ENCODE data around the gene BLCAP.

The BLCAP gene

DNA sequence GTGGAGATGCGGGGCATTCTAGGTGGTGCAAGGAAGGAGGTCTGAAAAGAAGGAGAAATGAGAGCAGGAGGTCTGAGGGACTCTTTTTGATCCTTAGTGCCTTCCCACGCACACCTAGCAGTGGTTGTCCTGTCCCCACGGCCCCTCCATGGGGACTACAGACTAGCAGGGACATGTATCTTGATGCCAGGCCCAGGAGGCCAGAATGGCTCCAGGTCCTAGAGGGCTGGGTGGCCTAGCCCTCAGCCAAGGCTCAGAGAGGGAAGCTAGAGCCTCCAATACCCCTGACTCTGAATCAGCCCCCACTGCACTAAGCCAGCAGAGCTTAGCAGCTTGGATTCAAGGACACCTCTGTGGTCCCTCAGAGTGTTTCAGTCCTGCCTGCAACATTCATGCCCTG is 16.7 kb upstream of the BLCAP start:
- no peak overlapping the region for H3K4me3 ChIP-seq (ENCODE audit: low read depth, low read length)
- ChIA-PET CTCF (interaction anchor here (0.6 to 0.8 kb wide), 3 partner anchors 159 to 677 kb away, joined by 3 to 4 read pairs (median 4); no protein-coding TSS in a partner anchor), POLR2A (no interaction called here)
- H3K9me3 ChIP-seq (ENCODE audit: control insufficient read depth, insufficient read depth, low read depth, low read length), result no peaks in the 10 kb centered on the region
- no peaks in the 10 kb centered on the region for H3K4me1 ChIP-seq (ENCODE audit: control insufficient read depth, insufficient read depth, low read length)
- no peak overlapping the region for H3K27ac ChIP-seq (ENCODE audit: extremely low read depth, low read depth, low read length)
- H3K36me3 ChIP-seq (ENCODE audit: control insufficient read depth in 2 of 2, insufficient read depth in 1 of 2, low read length in 2 of 2), result no peaks in the 10 kb centered on the region
- no peak for TF ChIP-seq TRIM28 (IDR thresholded peaks at IDR 0.05; ENCODE audit: borderline replicate concordance, low read length)
- TF ChIP-seq, protein P1, sequence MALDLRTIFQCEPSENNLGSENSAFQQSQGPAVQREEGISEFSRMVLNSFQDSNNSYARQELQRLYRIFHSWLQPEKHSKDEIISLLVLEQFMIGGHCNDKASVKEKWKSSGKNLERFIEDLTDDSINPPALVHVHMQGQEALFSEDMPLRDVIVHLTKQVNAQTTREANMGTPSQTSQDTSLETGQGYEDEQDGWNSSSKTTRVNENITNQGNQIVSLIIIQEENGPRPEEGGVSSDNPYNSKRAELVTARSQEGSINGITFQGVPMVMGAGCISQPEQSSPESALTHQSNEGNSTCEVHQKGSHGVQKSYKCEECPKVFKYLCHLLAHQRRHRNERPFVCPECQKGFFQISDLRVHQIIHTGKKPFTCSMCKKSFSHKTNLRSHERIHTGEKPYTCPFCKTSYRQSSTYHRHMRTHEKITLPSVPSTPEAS (tag by site-specific recombination; IDR thresholded peaks at IDR 0.05), result no peak
- TF ChIP-seq, protein P2, sequence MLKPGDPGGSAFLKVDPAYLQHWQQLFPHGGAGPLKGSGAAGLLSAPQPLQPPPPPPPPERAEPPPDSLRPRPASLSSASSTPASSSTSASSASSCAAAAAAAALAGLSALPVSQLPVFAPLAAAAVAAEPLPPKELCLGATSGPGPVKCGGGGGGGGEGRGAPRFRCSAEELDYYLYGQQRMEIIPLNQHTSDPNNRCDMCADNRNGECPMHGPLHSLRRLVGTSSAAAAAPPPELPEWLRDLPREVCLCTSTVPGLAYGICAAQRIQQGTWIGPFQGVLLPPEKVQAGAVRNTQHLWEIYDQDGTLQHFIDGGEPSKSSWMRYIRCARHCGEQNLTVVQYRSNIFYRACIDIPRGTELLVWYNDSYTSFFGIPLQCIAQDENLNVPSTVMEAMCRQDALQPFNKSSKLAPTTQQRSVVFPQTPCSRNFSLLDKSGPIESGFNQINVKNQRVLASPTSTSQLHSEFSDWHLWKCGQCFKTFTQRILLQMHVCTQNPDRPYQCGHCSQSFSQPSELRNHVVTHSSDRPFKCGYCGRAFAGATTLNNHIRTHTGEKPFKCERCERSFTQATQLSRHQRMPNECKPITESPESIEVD (tag by site-specific recombination; IDR thresholded peaks at IDR 0.05), result no peak
- TF ChIP-seq ZNF585B (tag by site-specific recombination; IDR thresholded peaks at IDR 0.05), result peak; percentile 32; the same call in 1 of the 2 replicates

DNA sequence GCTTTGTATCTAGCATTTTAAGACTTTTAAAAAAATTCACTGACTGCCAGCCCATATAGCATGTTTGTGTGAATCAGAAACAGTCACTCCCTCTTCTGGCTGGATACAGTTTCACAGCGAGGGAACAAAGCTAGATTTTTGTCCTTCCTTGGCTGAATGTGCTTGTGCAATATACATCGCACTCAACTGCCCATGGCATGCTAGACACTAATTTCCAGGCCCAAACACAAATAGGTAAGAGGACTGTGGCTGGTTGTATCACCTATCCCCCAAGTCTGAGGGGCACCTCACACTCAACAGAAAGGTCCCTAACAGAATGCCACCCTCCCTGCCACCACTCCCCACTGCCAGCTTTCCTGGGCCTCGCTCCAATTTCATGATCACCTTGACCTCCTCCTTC is 16.2 kb upstream of the BLCAP start:
- Histone ChIP-seq H3K4me3 (ENCODE audit: low read depth, low read length) (no peak overlapping the region), H3K36me3 (ENCODE audit: control insufficient read depth in 2 of 2, insufficient read depth in 1 of 2, low read length in 2 of 2) (no peaks in the 10 kb centered on the region), H3K4me1 (ENCODE audit: control insufficient read depth, insufficient read depth, low read length) (no peaks in the 10 kb centered on the region), H3K27ac (ENCODE audit: extremely low read depth, low read depth, low read length) (no peak overlapping the region), H3K9me3 (ENCODE audit: control insufficient read depth, insufficient read depth, low read depth, low read length) (no peaks in the 10 kb centered on the region)
- TF ChIP-seq ZNF654 (tag by site-specific recombination; IDR thresholded peaks at IDR 0.05; ENCODE audit: low read depth) (peak; percentile 13; the same call in 1 of the 2 replicates), ZNF473 (tag by site-specific recombination; IDR thresholded peaks at IDR 0.05) (no peak)
- ChIA-PET POLR2A (no interaction called here), CTCF (interaction anchor here (0.6 kb wide), 2 partner anchors 159 to 443 kb away, joined by 4 read pairs; no protein-coding TSS in a partner anchor)

DNA sequence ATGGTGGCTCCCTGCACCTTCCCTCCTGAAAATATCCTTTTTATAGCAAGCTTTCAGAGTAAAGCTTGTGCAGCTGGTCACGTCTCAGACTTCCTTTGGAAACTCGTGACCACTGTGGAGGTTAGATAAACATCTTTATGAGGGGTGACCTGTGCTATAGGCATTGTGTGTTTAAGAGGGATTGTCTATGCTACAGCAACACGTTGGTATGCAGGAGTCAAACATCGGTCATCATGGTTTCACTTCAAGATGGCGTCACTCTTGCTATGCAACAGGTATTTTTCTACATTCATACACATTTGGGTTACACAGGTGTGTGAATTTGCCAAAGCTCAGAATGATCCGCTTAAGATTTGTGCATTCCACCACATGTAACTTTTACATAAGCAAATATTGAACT is 14.6 kb upstream of the BLCAP start:
- H3K36me3 ChIP-seq (ENCODE audit: control insufficient read depth in 2 of 2, insufficient read depth in 1 of 2, low read length in 2 of 2), result no peaks in the 10 kb centered on the region
- TF ChIP-seq SCRT1 (tag by site-specific recombination; IDR thresholded peaks at IDR 0.05; ENCODE audit: borderline replicate concordance) (0 out of 2 replicates have a peak, but pooled peaks have one; percentile 31), ZNF654 (tag by site-specific recombination; IDR thresholded peaks at IDR 0.05; ENCODE audit: low read depth) (no peak), SALL2 (tag by site-specific recombination; IDR thresholded peaks at IDR 0.05; ENCODE audit: borderline replicate concordance) (no peak), GLIS1 (tag by site-specific recombination; IDR thresholded peaks at IDR 0.05) (peak; percentile 51), SCRT2 (tag by site-specific recombination; IDR thresholded peaks at IDR 0.05) (peak; percentile 87)
- no peak overlapping the region for H3K27ac ChIP-seq (ENCODE audit: extremely low read depth, low read depth, low read length)
- no peaks in the 10 kb centered on the region for H3K9me3 ChIP-seq (ENCODE audit: control insufficient read depth, insufficient read depth, low read depth, low read length)
- H3K4me3 ChIP-seq (ENCODE audit: low read depth, low read length), result no peak overlapping the region
- no peaks in the 10 kb centered on the region for H3K4me1 ChIP-seq (ENCODE audit: control insufficient read depth, insufficient read depth, low read length)
- POLR2A ChIA-PET, result no interaction called here
- CTCF ChIA-PET, result interaction anchor here (0.6 to 1.6 kb wide), 6 partner anchors 9 to 352 kb away, joined by 3 to 5 read pairs (median 4); no protein-coding TSS in a partner anchor

DNA sequence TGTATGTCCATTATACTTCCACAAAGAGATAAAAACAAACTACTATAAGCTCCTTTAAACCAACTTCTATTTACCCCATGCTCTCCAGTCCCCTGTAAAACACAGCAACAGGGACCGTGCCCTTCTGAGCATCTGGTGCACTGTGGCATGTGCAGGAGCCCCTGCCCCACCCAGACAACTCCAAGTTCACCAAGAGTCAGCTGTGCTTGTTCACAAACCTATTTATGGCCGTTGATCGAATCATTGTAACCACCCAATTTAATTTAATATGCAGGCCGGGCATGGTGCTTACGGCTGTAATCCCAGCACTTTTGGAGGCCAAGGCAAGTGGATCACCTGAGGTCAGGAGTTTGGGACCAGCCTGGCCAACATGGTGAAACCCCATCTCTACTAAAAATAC is 13.7 kb upstream of the BLCAP start:
- H3K4me1 ChIP-seq (ENCODE audit: control insufficient read depth, insufficient read depth, low read length), result no peaks in the 10 kb centered on the region
- ChIA-PET CTCF (interaction anchor here (0.7 to 1.6 kb wide), 4 partner anchors 8 to 161 kb away, joined by 3 to 4 read pairs (median 3); no protein-coding TSS in a partner anchor), POLR2A (no interaction called here)
- no peaks in the 10 kb centered on the region for H3K9me3 ChIP-seq (ENCODE audit: control insufficient read depth, insufficient read depth, low read depth, low read length)
- no peaks in the 10 kb centered on the region for H3K36me3 ChIP-seq (ENCODE audit: control insufficient read depth in 2 of 2, insufficient read depth in 1 of 2, low read length in 2 of 2)
- no peak overlapping the region for H3K27ac ChIP-seq (ENCODE audit: extremely low read depth, low read depth, low read length)
- H3K4me3 ChIP-seq (ENCODE audit: low read depth, low read length), result no peak overlapping the region
- no peak for TF ChIP-seq ZNF843 (tag by site-specific recombination; IDR thresholded peaks at IDR 0.05)
- TF ChIP-seq ZNF629 (tag by site-specific recombination; IDR thresholded peaks at IDR 0.05), result no peak
- no peak for TF ChIP-seq ZNF747 (tag by site-specific recombination; IDR thresholded peaks at IDR 0.05)
- no peak for TF ChIP-seq ZBTB20 (tag by site-specific recombination; IDR thresholded peaks at IDR 0.05)
- no peak for TF ChIP-seq ZNF302 (tag by site-specific recombination; IDR thresholded peaks at IDR 0.05; ENCODE audit: low read depth)
- TF ChIP-seq ZSCAN30 (tag by site-specific recombination; IDR thresholded peaks at IDR 0.05), result no peak
- TF ChIP-seq ZNF473 (tag by site-specific recombination; IDR thresholded peaks at IDR 0.05), result no peak
- TF ChIP-seq ZNF114 (tag by site-specific recombination; IDR thresholded peaks at IDR 0.05), result no peak
- TF ChIP-seq ZNF585B (tag by site-specific recombination; IDR thresholded peaks at IDR 0.05), result no peak
- TF ChIP-seq, protein P3, sequence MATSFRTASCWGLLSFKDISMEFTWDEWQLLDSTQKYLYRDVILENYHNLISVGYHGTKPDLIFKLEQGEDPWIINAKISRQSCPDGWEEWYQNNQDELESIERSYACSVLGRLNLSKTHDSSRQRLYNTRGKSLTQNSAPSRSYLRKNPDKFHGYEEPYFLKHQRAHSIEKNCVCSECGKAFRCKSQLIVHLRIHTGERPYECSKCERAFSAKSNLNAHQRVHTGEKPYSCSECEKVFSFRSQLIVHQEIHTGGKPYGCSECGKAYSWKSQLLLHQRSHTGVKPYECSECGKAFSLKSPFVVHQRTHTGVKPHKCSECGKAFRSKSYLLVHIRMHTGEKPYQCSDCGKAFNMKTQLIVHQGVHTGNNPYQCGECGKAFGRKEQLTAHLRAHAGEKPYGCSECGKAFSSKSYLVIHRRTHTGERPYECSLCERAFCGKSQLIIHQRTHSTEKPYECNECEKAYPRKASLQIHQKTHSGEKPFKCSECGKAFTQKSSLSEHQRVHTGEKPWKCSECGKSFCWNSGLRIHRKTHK (tag by site-specific recombination; IDR thresholded peaks at IDR 0.05), result no peak
- no peak for TF ChIP-seq SP7 (tag by site-specific recombination; IDR thresholded peaks at IDR 0.05)
- no peak for TF ChIP-seq ZNF658 (tag by site-specific recombination; IDR thresholded peaks at IDR 0.05)
- no peak for TF ChIP-seq ZBTB48 (tag by site-specific recombination; IDR thresholded peaks at IDR 0.05)
- no peak for TF ChIP-seq ZNF433 (tag by site-specific recombination; IDR thresholded peaks at IDR 0.05; ENCODE audit: low read depth)
- TF ChIP-seq ZNF324 (tag by site-specific recombination; IDR thresholded peaks at IDR 0.05), result no peak
- TF ChIP-seq BCL11A (tag by site-specific recombination; IDR thresholded peaks at IDR 0.05; ENCODE audit: low read depth), result no peak

Data from HEK293 (cell line).